ENCODE measurements around the gene RERE.
A peak's percentile ranks its signal among the peaks of the same experiment; 100 is the strongest.

The RERE gene

DNA sequence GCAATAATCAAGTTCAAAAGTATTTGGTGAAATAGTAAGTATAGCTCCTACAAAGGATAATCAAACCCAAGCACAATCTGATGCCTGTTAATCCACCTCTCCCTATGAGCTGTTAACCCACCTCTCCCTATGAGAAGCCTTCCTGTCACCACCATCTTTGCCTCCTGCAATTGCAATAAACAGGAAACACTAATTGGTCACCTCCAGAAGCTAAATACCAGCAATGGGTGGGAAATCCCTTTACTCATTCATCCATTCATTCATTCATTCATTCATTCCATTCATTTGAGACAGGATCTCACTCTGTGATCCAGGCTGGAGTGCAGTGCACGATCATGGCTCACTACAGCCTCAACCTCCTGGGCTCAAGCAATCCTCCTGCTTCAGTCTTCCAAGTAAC lies 132.8 kb downstream of the RERE start:
- no peak for DNase-seq

DNA sequence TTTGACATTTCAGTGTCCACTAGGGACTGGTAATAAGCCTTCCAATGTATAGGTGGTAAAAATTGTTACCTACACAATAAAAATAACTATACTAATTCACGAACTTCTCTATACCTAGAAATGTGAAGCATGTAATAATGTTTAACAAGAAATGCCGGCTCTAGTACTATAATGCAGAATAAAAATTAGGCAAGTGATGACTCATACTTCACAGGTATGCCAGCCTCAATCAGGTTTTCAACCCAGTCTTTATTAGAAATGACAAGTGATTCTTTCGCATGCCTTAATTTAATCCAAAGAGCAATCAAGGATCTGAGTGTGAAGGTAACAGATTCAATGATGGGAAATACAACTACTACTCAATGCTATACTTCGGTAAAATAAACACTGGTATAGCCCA lies 134.9 kb downstream of the RERE start:
- DNase-seq = no peak

DNA sequence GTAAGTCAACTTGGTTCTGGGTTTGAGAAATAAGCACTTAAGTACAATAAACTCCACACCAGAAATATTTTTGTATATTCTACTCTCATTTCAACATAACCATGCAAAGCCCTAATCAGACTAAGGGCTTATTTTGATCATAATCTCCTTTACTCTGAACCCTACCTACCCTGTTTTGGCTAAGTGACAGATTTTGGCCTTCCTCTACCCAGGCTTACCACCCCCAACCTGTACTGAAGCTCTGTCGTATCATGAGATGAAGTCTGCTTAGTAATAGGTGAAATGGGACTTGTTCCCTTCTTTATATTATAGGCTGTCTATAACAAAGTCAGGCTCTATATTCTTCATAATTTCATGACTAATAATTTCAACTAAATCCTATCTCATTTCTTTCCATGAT lies 135.5 kb downstream of the RERE start:
- no peak for DNase-seq

DNA sequence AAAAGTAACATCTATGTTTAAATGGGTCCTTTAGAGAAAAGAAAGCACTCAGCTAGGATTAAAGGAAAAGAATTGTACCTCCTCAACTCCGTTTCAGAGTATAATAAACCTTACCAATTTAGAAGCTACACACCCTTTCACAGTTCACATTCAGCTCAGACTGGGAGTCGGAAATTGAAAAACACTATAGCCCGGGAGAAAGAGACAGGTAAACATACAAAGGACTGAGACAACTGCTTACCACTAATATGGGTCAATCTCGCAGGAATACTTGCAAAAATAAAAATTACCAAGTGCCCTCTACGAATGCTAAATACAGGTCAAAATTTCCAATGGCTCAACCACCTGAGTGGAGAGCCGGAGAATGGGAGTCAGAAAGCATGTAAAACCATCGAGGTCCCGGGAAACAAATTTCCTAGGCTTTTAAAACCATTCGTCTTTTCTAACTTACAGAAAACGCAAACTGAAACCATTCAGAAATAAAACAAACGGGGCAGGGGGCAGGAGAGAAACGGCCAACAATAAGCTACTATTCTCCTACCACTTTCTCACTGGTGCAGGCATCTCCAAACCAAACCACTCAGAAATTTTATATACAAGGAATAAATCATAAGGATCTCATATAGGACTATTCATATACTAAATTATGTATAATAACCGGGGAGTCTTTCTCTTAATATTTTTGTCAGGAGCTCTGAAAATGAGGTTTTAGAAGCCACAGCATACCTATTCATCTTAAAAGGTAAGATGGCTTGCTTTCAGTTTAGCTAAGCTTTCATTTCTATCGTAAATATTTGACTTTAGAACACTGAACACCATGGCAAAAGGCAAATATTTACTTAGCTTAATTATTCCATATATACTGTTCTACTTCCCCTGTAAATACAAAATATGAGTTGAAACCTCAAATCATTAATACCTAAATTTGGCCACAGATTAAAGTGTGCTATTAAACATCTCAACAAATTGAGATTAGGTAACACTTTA lies 136.5 kb downstream of the RERE start:
- DNase-seq = no peak

DNA sequence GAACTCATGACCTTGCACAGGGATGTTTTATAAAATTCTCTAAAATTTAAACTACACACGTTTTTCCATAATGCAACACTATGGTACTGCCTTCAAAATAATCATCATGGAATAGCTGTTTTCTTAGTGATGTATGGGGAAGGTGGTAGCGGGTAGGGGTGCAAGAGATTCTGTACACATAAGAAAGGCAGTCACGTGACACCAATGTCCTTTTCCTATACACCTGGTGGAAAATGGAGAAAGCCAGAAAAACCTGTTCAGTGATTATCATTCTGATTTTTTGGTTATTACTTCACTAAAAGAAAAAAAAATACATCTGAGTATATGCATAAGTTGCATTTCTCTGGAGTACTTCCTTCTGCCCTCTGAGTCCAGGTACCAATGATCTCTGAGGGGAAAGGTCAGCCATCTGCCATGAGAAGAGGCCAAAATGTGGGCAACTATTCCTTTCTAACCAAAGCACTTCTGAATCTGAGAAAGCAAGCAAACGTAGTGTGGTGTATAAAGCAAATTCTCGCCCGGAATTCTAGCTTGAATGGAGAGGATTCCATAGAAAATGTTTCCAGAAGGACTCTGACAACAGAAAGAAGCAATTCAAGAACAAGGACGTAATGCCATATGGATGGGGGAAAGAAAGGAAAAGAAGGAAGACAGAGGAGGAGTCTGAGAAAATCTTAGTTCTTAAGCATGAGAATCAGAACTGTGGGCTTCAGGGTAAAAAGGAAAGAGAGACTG lies 137.3 kb downstream of the RERE start:
- DNase-seq = no peak

DNA sequence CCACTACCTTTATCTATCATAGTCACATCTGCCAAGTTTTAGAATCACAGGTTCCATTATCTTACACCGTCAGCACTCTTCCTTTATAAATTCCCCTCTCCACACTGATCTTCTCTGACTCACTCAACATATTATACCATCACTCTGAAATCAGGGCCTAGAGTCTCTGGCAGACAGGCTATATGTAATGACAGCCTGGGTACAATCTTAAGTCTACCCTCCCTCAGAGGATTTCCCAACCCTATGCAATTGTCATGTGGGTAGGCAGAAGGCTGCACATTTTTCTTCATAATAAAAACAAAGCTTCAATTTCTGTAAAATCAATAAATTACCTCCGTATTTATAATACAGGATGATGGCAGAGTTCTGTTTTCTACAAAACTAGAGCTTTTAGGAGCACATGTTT lies 138.0 kb downstream of the RERE start:
- DNase-seq = no peak

DNA sequence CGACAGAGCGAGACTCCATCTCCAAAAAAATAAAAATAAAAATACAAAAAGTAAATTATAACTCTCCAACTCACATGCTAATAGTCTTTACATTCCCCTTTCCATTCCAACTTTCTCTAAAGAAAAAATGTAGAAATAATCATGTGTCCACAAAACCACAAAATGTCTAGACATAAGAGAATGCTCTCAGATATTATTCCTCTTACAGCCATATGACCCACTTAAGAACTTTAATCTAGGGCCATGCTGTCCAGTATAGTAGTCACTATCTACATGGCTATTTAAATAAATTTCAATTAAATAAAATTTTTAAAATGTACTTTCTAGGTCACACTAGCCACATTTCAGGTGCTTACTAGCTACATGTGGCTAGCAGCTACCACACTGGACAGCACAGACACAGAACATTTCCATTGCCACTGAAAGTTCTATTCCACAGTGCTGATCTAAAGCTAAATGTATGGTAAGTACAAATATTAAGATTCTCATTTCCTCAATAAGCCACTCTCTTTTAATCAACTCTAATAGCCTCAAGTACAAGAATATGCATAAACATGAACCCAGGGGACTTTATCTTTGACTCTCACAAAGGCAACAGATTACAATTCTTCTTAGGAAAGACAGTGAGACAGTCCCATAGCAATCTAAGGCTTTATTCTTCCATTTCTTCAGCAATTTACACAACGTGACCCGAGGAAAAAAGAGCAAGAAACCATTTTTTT lies 138.6 kb downstream of the RERE start:
- no peak for DNase-seq

DNA sequence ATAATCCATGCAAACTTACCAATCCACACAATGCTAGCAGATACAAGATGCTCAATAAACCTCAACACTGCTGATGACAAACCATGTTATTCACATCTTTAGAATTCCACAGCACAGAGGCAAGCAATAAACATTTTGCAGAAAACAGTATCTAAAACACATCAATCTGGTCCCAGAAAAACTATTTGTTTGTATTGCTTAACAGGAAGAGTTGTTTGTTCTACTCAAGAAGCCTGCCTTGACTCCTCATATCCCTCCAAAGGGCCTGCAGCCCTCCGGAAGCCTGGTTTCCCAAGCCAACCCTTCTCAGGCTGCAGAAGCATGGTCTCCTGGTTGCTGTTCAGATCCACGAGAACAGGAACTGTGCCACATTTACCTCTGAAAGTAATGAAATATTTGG lies 139.7 kb downstream of the RERE start:
- no peak for DNase-seq

DNA sequence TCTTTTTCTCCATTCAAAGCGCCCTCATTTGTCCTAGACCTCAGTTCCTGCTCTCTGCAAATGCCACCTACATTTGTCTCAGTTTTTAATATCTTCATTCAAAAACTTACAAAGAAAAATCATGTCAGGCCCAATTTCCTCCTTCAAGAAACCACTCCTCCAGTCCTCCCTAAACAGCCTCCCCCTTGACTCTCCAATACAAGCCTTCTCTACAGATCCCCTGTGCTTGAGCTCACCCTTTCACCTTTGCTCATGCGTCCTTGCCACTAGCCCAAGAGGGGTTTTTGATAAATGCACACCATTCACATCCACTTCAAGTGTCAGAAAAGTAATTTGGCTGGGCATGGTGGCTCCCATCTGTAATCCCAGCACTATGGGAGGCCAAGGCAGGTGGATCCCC lies 140.6 kb downstream of the RERE start:
- no peak for DNase-seq

DNA sequence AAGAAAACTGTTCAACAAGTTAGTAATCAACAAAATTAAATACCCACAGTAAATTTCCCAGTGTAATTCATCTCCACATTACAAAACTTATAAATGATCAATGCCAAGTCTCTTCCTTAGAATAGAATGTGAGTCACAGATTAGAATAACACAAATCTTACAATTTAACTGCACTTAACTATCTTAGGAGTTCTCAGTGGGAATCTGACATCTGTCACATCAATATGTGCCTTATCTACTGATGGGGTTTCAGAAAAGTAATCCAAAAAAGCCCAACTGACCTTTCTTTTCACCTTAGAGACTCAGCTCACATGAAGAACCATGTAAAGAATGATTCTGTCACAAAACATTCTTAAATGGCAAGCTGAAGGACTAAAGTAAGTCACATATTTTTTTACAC lies 141.4 kb downstream of the RERE start:
- no peak for DNase-seq

DNA sequence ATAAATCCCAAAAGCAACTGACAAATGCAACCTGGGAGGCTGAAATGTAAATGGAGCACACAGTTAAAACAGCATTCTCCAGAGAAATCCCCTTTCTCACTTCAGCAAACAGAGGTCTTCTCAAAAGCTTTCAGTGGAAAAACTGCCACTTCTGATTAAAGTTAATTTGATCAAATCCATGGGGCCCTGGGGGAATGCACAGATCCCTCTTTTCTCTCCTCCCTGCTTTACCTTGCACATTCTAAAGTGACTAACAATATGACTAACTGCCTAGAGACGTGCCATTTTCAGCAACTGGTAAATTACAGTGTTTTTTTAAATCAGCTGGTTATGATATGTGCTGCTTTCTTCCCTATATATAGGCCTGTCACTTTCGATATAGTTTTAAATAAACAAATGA lies 142.5 kb downstream of the RERE start:
- DNase-seq = no peak

DNA sequence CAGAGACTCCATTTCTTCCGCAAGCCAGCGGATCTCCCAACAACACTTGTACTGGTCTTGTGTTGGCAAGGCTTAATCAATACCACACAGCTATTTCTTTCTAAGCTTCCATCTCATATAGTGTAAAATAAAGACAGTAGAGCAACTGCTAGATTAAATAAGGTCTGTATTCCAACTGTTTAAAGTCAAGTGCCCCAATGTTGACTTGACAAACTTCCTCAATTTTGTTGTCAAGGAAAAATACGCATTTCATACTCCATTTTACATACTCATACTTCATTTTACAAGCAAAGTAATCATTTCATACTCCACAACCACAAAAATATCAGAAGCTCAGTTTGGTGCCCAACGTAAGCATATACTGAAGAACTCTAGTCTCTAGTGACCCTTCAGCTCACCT lies 143.0 kb downstream of the RERE start:
- DNase-seq = no peak

DNA sequence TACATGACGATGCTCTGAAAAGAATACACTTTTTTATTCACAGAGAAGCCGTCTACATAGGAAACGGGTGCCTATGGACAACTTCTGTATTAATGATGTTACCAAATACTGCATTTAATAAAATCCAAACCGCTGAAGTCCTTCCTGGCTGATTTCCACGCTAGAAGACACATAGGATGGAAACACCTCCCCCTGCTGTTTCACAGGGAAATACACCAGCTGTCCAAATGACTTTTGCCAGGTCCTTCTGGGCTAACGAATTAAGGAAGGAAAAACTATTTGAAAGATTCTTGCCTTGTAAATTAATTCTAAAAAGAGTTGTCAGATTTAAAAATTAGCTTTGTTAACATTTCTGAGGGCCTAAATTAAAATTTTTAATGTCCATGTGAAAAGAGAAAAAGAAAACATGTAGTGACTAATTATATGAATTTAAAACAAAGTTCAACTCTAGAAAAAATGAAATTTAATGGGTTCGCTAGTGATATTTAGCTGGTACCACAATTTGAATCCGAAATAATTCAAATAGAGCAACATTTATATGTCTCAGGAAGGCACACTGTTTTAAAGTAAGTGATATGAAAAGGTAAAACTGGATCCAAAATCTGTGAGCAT lies 146.0 kb downstream of the RERE start:
- peak; percentile 32 for DNase-seq

DNA sequence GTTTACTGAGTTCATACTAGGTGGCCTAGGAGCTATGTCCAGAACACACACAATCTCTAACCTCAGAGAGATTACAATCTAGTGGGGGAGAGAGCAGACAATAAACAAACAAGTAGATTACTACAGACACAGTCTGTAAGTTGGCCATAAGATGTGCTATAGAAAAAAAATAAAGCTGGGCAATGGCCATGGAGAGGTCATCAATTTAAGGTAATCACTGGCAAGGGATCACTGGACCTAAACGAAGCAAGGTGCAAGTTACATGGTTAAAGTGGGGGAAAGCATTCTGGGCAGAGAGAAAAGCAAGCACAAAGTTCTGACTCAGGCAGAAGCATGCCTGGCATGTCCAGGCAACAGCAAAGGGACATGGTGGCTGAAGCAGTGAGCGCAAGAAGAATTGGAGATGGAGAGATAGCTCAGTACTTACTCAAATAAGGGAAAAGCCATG lies 147.0 kb downstream of the RERE start:
- no peak for DNase-seq

DNA sequence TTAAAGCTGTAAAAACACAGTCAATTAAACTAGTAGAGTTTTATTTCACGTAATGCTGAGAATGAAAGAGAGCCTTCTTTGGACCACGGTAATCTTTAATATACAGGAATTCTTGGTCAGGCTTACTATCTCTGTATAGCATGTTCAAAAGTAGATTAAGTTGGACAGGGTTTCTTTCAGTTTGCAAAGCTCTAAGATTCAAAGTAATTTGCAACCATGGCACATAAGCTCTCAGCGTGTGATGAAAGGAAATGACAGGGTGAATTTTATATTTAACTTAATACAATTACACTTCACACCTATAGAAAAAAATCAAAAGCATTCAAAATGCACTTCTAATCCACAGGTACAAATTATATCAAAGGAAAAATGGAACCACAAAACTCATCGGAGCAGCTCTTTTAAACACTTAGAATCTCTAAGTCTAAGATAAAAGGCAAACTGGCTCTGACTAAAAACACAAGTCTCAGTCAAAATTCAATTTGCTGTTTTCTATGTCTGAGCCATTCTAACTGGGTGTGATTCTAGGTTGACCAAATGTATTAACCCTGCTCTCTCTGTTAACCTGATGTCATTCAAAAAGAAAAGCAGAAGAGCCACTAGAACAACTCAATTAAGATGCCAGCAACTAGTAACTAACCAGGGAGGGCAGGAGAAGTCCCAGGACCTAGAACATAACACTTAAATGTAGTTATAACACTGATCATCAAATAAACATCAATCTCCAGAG lies 147.7 kb downstream of the RERE start:
- no peak for DNase-seq

DNA sequence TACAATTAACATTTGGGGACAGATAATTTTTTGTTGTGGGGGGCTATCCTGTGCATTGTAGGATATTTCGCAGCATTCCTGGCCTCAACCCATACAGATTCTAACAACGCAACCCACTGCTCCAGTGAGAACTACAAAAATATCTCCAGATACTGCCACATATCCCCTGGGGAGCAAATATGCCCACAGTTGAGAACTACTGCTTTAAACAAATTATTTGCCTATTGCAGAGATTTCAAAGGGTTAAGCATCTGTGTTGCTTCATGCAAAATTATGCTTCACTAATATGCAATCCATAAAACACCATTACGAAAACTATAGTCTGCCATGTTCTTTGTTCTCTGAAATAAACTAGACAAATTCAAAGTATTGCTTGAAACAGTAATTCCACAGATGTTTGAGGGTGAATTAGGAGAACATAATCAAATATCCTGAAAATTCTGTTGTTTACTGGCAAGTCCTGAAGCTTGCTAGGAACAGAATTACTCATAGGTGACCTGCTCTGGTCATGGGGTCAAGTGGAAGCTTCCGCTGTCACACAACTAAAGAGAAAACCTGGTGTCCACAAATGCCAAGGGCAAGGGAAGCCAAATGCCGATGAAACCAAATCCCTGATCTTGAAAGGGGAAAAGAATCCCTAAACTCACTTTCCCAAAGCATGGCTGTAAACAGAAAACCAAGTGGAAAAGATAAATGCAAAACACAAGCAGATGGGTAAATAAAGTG lies 149.4 kb downstream of the RERE start:
- no peak for DNase-seq

DNA sequence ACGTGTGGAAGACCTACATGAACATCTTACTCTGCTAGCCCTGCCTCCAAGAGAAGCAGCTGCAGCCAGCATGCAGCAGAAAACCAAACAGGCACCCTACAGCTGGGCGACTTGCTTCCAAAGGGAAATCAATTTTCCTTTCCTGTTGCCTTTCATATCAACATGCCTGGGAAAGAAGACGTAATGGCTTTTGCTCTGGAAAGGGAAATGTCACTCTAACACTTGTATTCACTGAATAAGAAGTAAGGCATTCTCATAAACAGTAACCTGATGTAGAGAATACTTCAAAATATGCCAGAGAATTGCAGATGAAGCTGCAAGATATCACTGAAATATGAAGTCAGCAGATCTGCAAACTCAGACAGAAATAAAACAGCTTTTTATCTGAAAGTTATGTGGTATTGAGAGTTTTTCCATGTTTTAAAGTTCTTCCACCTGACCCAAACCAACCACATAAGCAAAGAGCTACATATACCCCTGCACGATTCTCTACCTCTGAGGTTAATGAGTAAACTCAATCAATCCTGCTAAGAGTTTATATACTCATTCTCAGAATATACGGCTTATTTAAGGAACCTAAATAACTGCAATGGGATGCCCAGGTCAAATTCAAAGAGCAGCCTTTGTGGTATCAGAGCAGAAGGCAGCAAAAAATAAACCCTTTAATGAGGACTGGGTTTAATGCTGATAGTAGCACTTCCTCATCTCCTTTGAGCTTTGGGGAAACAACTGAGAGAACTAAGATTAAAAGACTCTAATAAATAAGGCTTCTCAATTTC lies 150.9 kb downstream of the RERE start:
- DNase-seq = no peak

DNA sequence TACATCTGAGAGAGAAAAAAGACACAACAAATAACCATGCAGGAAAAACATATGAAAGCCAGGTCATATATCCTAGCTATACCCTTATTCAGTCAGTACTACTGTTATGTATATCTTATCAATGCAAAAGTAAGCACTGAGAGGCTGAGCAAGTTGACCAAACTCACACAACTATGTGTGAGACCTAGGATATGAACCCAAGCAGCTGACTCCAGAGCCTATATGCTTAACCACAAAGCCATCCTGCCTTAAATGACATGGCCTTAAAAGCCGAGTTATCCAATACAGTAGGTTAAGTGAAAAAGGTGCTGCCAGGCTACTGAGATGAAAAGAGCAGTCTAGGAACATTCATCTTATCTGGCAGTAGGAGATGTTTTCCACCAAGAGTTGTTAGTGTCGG lies 151.6 kb downstream of the RERE start:
- no peak for DNase-seq

DNA sequence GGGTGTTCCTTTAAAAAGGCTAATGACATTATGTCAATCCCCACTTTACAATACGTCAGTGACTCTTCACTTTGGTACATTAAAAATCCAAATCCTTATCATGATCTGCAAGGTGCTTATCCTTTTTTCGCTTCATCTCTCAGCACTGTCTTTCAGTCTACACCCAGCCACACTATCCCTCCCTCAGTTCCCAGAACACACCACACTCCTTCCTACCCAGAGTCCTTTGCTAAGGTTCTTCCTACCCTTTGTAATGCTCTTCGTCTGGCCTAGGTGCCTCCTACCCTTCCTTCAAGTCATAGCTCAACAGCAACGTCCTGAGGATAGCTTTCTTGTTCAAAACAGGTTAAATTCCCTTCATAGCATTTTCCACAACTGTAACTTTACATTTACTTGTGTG lies 152.6 kb downstream of the RERE start:
- no peak for DNase-seq

DNA sequence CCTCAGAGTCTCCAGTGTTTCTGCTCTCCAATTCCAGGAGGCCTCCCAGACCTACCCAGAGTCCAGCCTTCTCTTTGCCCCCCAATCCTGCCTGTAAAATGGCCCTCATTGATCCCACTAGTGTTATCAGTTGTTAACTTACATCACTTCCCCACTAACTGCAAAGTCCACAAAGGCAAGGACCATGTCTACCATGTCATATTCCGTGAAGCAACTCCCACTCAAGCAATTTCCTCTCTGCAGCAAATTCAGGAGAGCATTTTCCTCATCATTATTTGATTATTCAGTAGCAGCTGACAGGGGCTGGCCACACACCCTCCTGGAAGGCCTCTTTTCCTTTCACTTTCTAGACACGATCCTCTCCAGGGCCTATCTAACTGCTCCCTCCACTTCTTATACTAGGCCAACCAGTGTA lies 153.5 kb downstream of the RERE start:
- DNase-seq = no peak

All from NCI-H1694 (cell line).